ENCODE measurements around the gene CEBPZOS.
A peak's percentile ranks its signal among the peaks of the same experiment; 100 is the strongest.
"Not testable (repeated sequence)": the region's sequence is repeated elsewhere in the genome, so short reads cannot be mapped to it uniquely, and the experiment has no call there.

Gene CEBPZOS

DNA sequence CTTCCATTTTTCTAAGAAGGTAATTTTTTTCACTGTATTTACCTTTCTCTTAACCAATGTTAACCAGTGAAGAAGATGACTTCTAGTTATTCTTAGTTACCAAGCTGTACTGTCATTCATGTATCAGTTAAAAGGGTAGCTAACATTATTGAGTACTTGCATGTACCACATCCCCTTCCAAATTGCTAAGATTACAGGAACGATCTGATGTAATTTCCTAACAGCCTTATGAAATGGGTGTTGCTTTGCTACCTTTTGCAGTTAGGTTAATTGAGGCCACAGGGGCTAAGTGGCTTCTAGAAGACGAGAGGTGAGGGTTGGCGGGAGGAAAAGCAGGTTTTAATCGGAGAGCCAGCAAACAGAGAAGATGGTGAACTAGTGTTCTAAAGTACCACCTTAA, 6.0 kb upstream of the CEBPZOS start:
- no peak for DNase-seq (ENCODE audit: extremely low read depth in 1 of 2, low read depth in 1 of 2)

DNA sequence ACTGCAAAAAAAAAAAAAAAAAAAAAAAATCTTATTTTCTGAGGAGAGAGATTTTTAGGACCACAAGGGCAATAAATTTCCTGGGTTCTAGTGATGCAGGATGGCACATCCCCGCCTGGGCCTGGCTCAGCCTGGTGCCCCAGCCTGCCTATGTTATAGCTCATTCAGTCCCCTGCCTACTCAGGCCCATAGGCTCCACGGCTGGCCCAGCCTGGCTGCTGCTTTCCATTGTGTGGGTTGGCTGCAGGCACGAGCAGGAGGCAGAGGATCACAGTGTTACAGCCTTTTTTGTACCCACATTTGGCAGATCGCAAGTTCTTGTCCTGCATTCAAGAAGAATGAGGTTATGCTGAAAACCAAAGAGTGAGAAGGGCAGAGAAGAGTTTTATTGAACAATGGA, 5.0 kb upstream of the CEBPZOS start:
- DNase-seq (ENCODE audit: extremely low read depth in 1 of 2, low read depth in 1 of 2): no peak

DNA sequence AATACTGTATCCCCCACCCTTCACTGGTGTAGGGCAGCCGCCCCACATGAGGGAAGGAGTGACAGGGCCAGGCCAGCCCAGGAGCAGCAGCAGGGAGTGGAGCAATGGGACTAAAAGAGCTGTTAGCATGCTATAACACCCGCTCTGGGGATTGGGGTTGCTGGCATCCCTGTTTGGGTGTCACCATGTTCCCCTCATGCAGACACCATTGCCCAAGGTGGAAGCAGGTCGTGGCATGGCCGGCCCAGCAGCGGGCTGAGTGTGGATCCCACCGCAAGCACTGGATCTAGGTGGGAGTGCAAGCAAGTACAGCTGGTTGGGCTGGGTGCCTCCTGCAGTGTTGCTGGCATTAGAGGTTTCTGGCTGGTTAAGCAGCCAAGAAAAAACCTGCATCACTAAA, 4.5 kb upstream of the CEBPZOS start:
- no peak for DNase-seq (ENCODE audit: extremely low read depth in 1 of 2, low read depth in 1 of 2)

DNA sequence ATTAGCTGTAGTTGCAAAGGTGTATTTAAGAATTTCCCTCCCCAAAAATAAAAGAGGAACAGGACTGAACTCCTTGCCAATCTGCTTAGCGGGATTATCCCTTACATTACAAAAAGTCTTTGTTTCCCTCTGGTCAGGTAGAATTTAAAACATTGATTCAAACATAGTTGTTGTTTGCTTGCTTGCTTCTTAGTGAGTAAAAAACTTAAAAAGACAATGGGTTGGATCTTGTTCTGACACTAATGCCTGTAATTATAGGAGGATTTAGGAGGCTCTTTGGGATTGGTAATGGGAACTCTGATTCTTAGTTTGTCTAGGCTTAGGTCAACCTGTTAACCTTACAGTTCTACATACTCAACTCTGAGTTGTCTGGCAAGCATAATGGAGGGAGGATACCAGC, 3.7 kb upstream of the CEBPZOS start:
- no peak for DNase-seq (ENCODE audit: extremely low read depth in 1 of 2, low read depth in 1 of 2)

DNA sequence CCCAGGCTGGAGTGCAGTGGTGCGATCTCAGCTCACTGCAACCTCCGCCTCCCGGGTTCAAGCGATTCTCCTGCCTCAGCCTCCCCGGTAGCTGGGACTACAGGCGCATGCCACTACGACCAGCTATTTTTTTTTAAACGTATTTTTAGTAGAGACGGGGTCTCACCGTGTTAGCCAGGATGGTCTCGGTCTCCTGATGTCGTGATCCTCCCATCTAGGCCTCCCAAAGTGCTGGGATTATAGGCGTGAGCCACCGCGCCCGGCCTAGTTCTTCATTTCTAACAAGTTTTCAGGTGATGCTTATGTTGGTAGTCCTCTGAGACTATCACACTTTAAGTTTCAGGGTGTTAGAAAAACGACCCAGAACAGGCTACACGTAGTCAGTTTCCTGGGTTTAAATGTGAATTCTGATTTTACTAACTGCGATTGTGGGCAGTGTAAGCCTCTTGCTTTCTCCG, 405 bp upstream of the CEBPZOS start:
- DNase-seq (ENCODE audit: extremely low read depth in 1 of 2, low read depth in 1 of 2): not testable (repeated sequence)

DNA sequence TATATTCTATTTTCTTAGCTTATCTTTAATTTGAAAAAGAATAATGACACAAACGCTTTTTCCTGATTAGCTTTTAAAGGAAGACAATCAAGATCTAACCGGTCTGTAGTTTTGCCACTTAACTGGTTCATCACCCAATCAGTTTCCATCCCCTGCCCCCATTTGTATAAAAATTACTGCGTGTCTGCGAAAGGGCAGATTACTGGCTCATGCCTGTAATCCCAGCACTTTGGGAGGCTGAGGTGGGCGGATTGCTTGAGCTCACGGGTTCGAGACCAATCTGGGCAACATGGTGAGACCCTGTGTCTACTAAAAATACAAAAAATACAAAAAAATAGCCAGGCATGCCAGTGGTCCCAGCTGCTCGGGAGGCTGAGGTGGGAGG, 2.4 kb downstream of the CEBPZOS start:
- no peak for DNase-seq (ENCODE audit: extremely low read depth in 1 of 2, low read depth in 1 of 2)

DNA sequence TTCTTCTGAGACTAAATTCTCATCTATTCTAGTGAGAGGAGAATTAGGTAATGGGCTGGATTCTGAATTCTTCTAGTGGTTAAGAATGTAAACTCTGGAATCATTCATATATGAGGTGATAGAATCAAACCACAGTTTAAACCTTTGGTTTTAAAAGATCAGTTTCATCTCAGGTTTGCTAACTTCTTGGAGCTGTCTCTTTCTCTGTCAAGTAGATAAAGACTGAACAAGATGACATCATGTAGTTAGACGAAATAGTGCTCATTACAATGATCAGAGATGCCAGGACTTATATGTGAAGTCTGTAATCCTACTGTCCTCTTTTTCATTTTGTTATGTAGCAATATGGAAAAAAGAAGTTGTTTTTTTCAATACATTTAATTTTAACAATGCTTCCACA, 4.9 kb downstream of the CEBPZOS start:
- DNase-seq (ENCODE audit: extremely low read depth in 1 of 2, low read depth in 1 of 2): no peak

DNA sequence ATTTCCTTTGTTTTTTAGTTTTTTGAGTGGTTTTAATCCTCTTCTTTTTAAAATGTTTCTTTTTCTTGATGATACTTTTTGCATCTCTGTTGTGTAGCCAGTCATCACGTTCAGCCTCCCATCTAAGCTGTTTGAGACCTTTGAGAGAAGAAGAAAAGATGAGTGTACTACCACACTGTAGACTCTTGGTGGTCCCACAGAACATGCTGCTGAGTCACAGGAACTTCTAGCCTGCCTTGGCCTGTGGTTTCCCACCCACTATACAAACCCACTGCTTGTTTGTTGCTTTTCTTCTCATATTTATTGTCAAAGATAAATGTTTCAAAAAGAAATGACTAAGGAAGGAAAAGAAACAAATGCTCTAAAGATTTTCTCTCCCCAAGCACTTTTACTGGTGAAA, 5.5 kb downstream of the CEBPZOS start:
- DNase-seq (ENCODE audit: extremely low read depth in 1 of 2, low read depth in 1 of 2): peak in 1 of 2 donors; percentile 61

DNA sequence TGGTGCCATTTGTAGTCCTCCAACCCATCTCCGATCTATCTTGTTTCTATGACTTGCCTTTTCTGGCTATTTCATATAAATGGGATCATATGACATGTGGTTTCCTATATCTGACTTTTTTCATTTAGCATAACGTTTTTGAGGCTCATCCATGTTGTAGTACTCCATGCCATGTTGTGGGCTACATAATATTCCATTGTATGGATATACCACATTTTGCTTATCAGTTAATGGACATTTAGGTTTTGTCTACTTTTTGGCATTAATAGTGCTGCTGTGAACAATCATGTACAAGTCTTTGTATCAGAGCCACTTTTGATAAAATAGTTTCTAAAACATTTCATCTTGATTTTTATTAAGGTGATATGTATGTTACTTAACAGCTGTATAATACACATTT, 7.4 kb downstream of the CEBPZOS start:
- no peak for DNase-seq (ENCODE audit: extremely low read depth in 1 of 2, low read depth in 1 of 2)

DNA sequence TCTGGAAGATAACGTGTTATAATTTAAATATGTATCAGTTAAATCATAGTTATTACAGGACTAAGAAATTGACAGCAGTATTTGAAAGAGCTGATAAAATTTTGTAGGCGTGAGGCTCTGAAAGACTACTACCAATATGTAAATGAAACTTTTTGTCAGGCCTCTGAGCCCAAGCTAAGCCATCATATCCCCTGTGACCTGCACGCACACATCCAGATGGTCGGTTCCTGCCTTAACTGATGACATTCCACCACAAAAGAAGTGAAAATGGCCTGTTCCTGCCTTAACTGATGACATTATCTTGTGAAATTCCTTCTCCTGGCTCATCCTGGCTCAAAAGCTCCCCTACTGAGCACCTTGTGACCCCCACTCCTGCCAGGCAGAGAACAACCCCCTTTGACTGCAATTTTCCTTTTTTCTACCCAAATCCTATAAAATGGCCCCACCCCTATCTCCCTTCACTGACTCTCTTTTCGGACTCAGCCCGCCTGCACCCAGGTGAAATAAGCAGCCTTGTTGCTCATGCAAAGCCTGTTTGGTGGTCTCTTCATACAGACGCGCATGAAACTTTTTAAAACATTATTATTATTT, 8.9 kb downstream of the CEBPZOS start:
- DNase-seq (ENCODE audit: extremely low read depth in 1 of 2, low read depth in 1 of 2): not testable (repeated sequence)

DNA sequence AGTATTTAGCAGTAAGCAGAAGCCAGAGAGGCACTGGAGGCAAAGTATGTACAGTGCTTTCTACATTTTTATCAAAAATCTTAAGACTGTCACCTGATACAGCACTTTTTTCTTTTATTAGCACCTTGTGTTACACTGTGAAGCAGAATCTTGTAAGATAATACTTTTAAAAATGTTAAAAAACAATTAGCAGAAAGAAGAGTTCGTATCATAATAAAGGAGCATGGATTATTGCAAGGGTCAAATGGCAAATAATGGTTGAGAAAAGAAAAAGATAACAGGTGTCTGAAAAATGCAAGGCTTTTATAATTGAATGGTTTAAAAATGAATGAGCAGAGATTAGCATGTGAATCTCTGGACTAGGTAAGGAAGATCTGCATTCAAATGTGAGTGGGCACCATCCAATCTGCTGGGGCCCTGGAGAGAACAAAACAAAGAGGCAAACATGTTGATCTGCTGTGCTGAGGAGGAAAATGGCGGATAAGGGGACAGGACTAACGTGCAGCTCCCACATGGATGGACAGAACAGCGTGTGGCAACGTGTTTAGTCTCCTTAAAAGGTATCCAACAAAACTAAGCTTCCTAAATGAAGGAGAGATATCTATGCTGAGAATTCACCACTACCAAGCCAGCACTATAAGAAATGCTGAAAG, 9.5 kb downstream of the CEBPZOS start:
- no peak for DNase-seq (ENCODE audit: extremely low read depth in 1 of 2, low read depth in 1 of 2)

DNA sequence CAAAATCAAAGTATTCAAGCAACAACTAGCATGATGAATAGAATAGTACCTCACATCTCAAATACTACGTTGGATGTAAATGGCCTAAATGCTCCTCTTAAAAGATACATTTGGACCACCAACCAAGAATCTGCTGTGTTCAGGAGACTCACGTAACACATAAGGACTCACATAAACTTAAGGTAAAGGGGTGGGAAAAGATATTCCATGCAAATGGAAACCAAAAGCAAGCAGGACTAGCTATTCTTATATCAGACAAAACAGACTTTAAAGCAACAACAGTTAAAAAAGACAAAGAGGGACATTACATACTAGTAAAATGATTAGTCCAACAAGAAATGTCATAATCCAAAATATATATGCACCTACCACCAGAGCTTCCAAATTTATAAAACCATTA, 10.5 kb downstream of the CEBPZOS start:
- DNase-seq (ENCODE audit: extremely low read depth in 1 of 2, low read depth in 1 of 2): not testable (repeated sequence)

DNA sequence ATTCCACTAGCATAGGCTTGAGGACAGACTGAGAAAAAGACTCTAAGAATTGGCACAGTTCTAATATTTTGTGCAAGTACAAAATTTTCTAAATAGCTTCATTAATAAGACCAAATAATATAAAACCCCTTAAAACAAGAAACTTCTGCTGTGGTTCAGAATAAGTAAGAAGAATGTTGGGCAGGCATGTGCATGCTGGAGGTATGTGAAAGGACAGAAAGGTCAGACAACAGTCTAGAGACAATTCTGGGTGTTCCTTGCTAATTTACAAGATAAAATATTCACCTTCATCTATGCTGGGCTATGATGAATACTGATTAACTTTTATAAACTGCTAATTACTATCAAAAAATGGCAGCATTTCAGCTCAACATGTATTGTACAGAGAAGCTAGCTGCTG, 14.9 kb downstream of the CEBPZOS start:
- DNase-seq (ENCODE audit: extremely low read depth in 1 of 2, low read depth in 1 of 2): no peak

DNA sequence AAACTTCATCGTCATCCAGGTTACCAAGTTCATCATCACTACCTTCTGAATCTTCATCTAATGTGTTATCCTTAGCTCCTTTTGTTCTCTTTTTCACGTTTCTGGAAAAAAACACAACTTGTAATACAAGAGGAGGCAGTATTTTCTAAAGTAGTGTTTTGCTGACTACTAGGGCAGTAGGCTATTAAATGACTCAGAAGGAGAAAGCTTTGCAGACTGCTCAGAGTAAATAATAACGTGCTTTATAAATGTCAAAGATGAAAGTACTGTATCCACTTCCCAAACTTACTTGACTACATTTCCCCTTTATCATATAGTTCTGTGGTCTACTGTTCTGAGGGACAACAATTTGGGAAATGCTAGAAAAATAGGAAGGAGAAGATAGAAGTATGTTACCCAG, 15.6 kb downstream of the CEBPZOS start:
- no peak for DNase-seq (ENCODE audit: extremely low read depth in 1 of 2, low read depth in 1 of 2)

DNA sequence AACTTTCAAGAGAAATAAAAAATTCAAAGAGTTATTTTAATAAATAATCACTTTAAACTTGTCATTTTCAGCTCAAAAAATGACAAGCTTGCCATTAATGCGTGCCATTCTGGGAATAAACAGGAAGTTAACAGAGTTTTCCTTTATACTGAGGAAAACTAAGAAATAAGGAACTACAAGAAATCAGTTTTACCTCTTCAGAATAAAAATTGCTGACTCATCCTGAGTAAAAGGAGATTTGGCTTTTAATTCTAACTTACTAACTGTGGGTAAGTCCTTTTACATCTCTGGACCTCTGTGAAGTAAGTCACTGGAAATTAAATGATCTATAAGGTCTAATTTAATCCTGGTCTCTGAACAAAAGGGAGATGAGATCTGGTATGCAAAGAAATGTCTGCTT, 19.0 kb downstream of the CEBPZOS start:
- DNase-seq (ENCODE audit: extremely low read depth in 1 of 2, low read depth in 1 of 2): no peak

DNA sequence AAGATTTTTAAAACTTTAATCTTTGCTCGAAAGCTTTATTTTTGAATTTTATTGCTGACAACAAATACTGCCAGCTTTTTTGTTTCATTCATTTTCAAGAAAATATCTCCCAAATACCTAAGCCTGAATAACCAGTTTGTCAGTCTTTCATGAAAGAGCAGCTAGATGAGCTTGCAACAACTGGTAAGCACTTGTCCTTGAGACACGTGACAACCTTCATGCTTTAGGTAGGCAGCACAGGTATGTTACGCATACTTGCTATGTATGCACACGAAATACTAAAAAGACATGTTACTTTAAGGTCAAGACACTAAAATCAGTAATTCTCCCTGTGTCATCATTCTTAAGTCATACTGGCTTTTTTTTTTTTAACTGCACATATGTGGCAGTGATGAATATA, 22.8 kb downstream of the CEBPZOS start:
- no peak for DNase-seq (ENCODE audit: extremely low read depth in 1 of 2, low read depth in 1 of 2)

DNA sequence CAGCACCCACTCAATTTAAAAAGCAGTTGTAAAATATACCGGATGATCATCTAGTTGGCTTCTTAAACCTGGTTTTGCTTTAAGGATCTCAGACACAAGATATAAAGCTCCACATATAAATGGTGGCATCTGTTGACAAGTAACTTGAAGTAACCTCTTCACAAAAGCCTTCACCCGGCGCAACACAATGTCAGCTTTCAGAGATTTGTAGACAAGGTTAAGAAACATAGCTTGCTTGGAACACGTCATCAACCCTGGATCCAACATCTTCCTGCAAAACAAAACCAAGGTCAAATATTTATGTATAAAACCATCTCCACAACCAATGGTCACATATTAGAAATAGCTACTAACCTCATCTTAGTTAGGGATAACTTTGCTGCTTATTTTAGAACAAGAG, 26.8 kb downstream of the CEBPZOS start:
- DNase-seq (ENCODE audit: extremely low read depth in 1 of 2, low read depth in 1 of 2): no peak

DNA sequence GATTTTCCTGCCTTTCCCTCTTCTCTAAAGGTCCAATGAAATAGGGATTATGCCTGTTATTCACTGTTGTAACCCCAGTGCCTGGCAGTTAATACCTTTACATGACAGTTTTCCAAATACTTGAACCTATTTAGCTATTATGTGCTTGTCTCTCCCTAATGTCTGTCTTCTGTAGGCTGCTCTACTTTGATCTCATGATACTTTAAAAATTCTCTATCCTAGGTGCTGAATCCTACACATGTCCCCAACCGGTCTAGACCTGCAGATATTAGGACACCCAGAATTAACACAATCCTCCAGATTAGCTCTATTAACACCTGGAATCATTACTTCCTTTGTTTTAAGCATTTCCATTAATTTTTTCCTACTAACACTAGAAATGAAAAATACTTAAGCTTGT, 27.8 kb downstream of the CEBPZOS start:
- DNase-seq (ENCODE audit: extremely low read depth in 1 of 2, low read depth in 1 of 2): no peak

DNA sequence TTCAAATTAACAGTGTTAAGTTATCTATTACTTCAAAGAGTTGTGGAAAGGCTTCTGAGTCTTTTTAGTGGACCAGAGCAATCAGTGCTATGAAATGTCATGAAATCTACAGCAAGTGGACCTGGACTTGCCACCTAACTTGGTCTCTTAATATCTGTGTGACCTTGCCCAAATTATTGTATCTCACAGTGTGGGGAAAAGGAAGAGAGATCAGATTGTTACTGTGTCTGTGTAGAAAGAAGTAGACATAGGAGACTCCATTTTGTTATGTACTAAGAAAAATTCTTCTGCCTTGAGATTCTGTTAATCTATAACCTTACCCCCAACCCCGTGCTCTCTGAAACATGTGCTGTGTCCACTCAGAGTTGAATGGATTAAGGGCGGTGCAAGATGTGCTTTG, 28.8 kb downstream of the CEBPZOS start:
- not testable (repeated sequence) for DNase-seq (ENCODE audit: extremely low read depth in 1 of 2, low read depth in 1 of 2)

DNA sequence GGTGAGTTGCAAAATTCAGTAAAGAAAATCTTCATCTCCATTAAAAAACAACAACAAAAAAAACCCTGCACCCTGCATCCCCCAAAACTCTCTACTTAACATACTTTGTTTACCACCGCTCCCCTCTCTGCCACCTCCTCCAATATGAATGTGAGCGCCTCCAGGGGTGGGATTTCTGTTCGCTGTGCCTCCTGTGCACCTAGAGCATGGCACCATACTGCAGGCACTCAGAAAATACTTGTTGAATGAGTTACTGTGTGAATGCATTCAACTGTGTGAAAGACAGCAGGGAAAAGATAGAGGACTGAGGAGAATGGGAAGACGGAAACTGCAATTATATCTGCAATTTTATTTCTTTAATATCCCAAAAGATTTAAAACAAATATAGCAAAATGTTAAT, 30.6 kb downstream of the CEBPZOS start:
- no peak for DNase-seq (ENCODE audit: extremely low read depth in 1 of 2, low read depth in 1 of 2)

DNA sequence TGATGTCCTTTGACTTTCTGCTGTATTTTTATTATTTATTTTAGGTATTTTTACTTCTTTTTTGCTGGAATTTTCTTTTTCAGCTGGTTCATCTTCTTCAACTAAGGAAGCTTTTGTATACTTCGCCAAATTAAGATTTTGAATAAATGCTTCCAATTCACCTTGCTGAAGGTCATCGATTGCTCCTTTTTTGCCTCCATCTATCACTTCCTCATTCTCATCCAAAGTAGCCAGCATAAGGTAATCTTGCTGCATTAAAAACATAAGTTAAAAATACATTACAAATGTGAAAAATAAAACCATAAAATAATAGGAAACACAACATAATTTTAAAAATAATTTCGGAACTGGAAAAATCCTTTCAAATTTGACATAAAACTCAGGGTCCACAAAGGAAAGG, 32.5 kb downstream of the CEBPZOS start:
- no peak for DNase-seq (ENCODE audit: extremely low read depth in 1 of 2, low read depth in 1 of 2)

DNA sequence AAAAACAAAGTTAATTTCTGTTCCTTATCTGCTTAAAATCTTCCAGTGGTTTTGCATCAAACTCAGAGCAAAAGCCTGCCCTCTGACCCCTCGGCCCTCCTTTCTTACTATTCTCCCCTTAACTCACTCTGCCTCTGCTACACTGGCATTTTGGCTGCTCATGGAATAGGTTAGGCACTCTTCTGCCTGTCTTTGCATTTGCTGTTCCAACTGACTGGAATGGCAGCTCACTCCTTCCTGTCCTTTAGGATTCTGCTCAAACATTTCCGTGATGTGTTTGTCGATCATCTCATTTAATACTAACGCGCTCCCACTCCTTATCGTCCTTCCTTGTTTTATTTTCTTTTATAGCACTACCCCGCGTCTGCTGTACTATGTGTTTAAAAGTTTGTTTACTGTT, 34.3 kb downstream of the CEBPZOS start:
- no peak for DNase-seq (ENCODE audit: extremely low read depth in 1 of 2, low read depth in 1 of 2)
